ENCODE measurements around the gene KCNJ5.

- TF ChIP-seq, protein P1, sequence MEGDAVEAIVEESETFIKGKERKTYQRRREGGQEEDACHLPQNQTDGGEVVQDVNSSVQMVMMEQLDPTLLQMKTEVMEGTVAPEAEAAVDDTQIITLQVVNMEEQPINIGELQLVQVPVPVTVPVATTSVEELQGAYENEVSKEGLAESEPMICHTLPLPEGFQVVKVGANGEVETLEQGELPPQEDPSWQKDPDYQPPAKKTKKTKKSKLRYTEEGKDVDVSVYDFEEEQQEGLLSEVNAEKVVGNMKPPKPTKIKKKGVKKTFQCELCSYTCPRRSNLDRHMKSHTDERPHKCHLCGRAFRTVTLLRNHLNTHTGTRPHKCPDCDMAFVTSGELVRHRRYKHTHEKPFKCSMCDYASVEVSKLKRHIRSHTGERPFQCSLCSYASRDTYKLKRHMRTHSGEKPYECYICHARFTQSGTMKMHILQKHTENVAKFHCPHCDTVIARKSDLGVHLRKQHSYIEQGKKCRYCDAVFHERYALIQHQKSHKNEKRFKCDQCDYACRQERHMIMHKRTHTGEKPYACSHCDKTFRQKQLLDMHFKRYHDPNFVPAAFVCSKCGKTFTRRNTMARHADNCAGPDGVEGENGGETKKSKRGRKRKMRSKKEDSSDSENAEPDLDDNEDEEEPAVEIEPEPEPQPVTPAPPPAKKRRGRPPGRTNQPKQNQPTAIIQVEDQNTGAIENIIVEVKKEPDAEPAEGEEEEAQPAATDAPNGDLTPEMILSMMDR (IDR thresholded peaks at IDR 0.05) = no peak
- TF ChIP-seq POLR2A (IDR thresholded peaks at IDR 0.05) = no peak
Observed at GRCh38 chr11:128927683-128928336, 36.7 kb downstream of the KCNJ5 start.

Data from breast epithelium (tissue), 3 donors.